ENCODE measurements around the gene GCDH.

The GCDH gene

GRCh38 chr19:12872255-12872654 is 18.7 kb upstream of the GCDH start:
- no peak for FAIRE-seq
- TF ChIP-seq SPI1 (IDR thresholded peaks at IDR 0.05; ENCODE audit: low read depth, low read length) (no peak), POLR2A (IDR thresholded peaks at IDR 0.05; ENCODE audit: low read depth, low read length) (no peak), PAX5 (IDR thresholded peaks at IDR 0.05; ENCODE audit: insufficient read depth, low read length, severe bottlenecking) (no peak), POLR2AphosphoS5 (IDR thresholded peaks at IDR 0.05; ENCODE audit: low read depth, low read length) (no peak), POU2F2 (IDR thresholded peaks at IDR 0.05; ENCODE audit: low read depth, low read length) (no peak), TAF1 (IDR thresholded peaks at IDR 0.05; ENCODE audit: low read depth, low read length) (no peak)
- no peak for DNase-seq (ENCODE audit: insufficient read length, low spot score)

GRCh38 chr19:12872941-12873890 is 17.7 kb upstream of the GCDH start:
- DNase-seq (ENCODE audit: insufficient read length, low spot score) (peak; percentile 55), FAIRE-seq (no peak)
- TF ChIP-seq POLR2A (IDR thresholded peaks at IDR 0.05; ENCODE audit: low read depth, low read length) (no peak), TAF1 (IDR thresholded peaks at IDR 0.05; ENCODE audit: low read depth, low read length) (no peak), PAX5 (IDR thresholded peaks at IDR 0.05; ENCODE audit: insufficient read depth, low read length, severe bottlenecking) (no peak), POLR2AphosphoS5 (IDR thresholded peaks at IDR 0.05; ENCODE audit: low read depth, low read length) (no peak), POU2F2 (IDR thresholded peaks at IDR 0.05; ENCODE audit: low read depth, low read length) (no peak), SPI1 (IDR thresholded peaks at IDR 0.05; ENCODE audit: low read depth, low read length) (no peak)

GRCh38 chr19:12873891-12874745 is 16.8 kb upstream of the GCDH start:
- FAIRE-seq: no peak
- no peak for DNase-seq (ENCODE audit: insufficient read length, low spot score)
- TF ChIP-seq PAX5 (IDR thresholded peaks at IDR 0.05; ENCODE audit: insufficient read depth, low read length, severe bottlenecking) (no peak), POLR2AphosphoS5 (IDR thresholded peaks at IDR 0.05; ENCODE audit: low read depth, low read length) (no peak), SPI1 (IDR thresholded peaks at IDR 0.05; ENCODE audit: low read depth, low read length) (no peak), TAF1 (IDR thresholded peaks at IDR 0.05; ENCODE audit: low read depth, low read length) (no peak), POU2F2 (IDR thresholded peaks at IDR 0.05; ENCODE audit: low read depth, low read length) (no peak), POLR2A (IDR thresholded peaks at IDR 0.05; ENCODE audit: low read depth, low read length) (no peak)

- no peak for FAIRE-seq
- DNase-seq (ENCODE audit: insufficient read length, low spot score): no peak
- TF ChIP-seq TAF1 (IDR thresholded peaks at IDR 0.05; ENCODE audit: low read depth, low read length) (no peak), POLR2AphosphoS5 (IDR thresholded peaks at IDR 0.05; ENCODE audit: low read depth, low read length) (no peak), SPI1 (IDR thresholded peaks at IDR 0.05; ENCODE audit: low read depth, low read length) (no peak), POLR2A (IDR thresholded peaks at IDR 0.05; ENCODE audit: low read depth, low read length) (no peak), PAX5 (IDR thresholded peaks at IDR 0.05; ENCODE audit: insufficient read depth, low read length, severe bottlenecking) (no peak), POU2F2 (IDR thresholded peaks at IDR 0.05; ENCODE audit: low read depth, low read length) (no peak)
Observed at GRCh38 chr19:12875086-12875485, 15.9 kb upstream of the GCDH start.

- no peak for DNase-seq (ENCODE audit: insufficient read length, low spot score)
- TF ChIP-seq POU2F2 (IDR thresholded peaks at IDR 0.05; ENCODE audit: low read depth, low read length) (no peak), POLR2A (IDR thresholded peaks at IDR 0.05; ENCODE audit: low read depth, low read length) (no peak), SPI1 (IDR thresholded peaks at IDR 0.05; ENCODE audit: low read depth, low read length) (no peak), TAF1 (IDR thresholded peaks at IDR 0.05; ENCODE audit: low read depth, low read length) (no peak), PAX5 (IDR thresholded peaks at IDR 0.05; ENCODE audit: insufficient read depth, low read length, severe bottlenecking) (no peak), POLR2AphosphoS5 (IDR thresholded peaks at IDR 0.05; ENCODE audit: low read depth, low read length) (no peak)
- FAIRE-seq: no peak
Observed at GRCh38 chr19:12880551-12881171, 10.3 kb upstream of the GCDH start.

GRCh38 chr19:12881172-12881808 is 9.7 kb upstream of the GCDH start, which contains the start of gene DNASE2:
Gene DNASE2, minus strand, starts transcription at chr19:12881449. Its CDS starts 74 bp downstream, at chr19:12881375.
- TF ChIP-seq POLR2AphosphoS5 (IDR thresholded peaks at IDR 0.05; ENCODE audit: low read depth, low read length) (peak; percentile 72), POU2F2 (IDR thresholded peaks at IDR 0.05; ENCODE audit: low read depth, low read length) (peak; percentile 43; the same call in 1 of the 2 replicates), SPI1 (IDR thresholded peaks at IDR 0.05; ENCODE audit: low read depth, low read length) (peak; percentile 98), TAF1 (IDR thresholded peaks at IDR 0.05; ENCODE audit: low read depth, low read length) (peak; percentile 14; the same call in 1 of the 2 replicates), PAX5 (IDR thresholded peaks at IDR 0.05; ENCODE audit: insufficient read depth, low read length, severe bottlenecking) (no peak), POLR2A (IDR thresholded peaks at IDR 0.05; ENCODE audit: low read depth, low read length) (peak; percentile 66; the same call in 1 of the 2 replicates)
- peak; percentile 92 for FAIRE-seq
- peak; percentile 97 for DNase-seq (ENCODE audit: insufficient read length, low spot score)

- no peak for DNase-seq (ENCODE audit: insufficient read length, low spot score)
- no peak for FAIRE-seq
- TF ChIP-seq TAF1 (IDR thresholded peaks at IDR 0.05; ENCODE audit: low read depth, low read length) (no peak), POU2F2 (IDR thresholded peaks at IDR 0.05; ENCODE audit: low read depth, low read length) (no peak), SPI1 (IDR thresholded peaks at IDR 0.05; ENCODE audit: low read depth, low read length) (no peak), POLR2A (IDR thresholded peaks at IDR 0.05; ENCODE audit: low read depth, low read length) (no peak), POLR2AphosphoS5 (IDR thresholded peaks at IDR 0.05; ENCODE audit: low read depth, low read length) (no peak), PAX5 (IDR thresholded peaks at IDR 0.05; ENCODE audit: insufficient read depth, low read length, severe bottlenecking) (no peak)
Observed at GRCh38 chr19:12882589-12882988, 8.4 kb upstream of the GCDH start.

GRCh38 chr19:12884202-12884601 is 6.8 kb upstream of the GCDH start:
- DNase-seq (ENCODE audit: insufficient read length, low spot score) (no peak), FAIRE-seq (peak; percentile 54)
- no peak for TF ChIP-seq TAF1 (IDR thresholded peaks at IDR 0.05; ENCODE audit: low read depth, low read length)
- TF ChIP-seq POU2F2 (IDR thresholded peaks at IDR 0.05; ENCODE audit: low read depth, low read length): no peak
- TF ChIP-seq POLR2AphosphoS5 (IDR thresholded peaks at IDR 0.05; ENCODE audit: low read depth, low read length): no peak
- no peak for TF ChIP-seq SPI1 (IDR thresholded peaks at IDR 0.05; ENCODE audit: low read depth, low read length)
- no peak for TF ChIP-seq PAX5 (IDR thresholded peaks at IDR 0.05; ENCODE audit: insufficient read depth, low read length, severe bottlenecking)
- TF ChIP-seq POLR2A (IDR thresholded peaks at IDR 0.05; ENCODE audit: low read depth, low read length): no peak

All from GM12891 (cell line).